HL-60 (cell line): Measurements from ENCODE around the gene IRX4.

Experiments
- DNase-seq, 2 experiments: peaks; one replicate each; pipeline ENCODE4 v3.0.0-alpha.2; 2010 to 2020; ENCODE audit warnings: low read depth in 1 of 2, low spot score in 1 of 2
- H3K27ac ChIP-seq: fragments of 250-450 bp; sonication (Bioruptor Pico); replicated peaks from 2 replicates; pipeline ENCODE4 v1.5.1; 2020; ENCODE audit warnings: mild to moderate bottlenecking, moderate library complexity
- H3K27me3 ChIP-seq: fragments of 250-450 bp; sonication (Bioruptor Pico); 2 replicates; pipeline ENCODE4 v1.5.1; 2021; ENCODE audit warnings: mild to moderate bottlenecking, moderate library complexity; ENCODE audit not compliant: insufficient read depth, poor library complexity, severe bottlenecking
- H3K4me3 ChIP-seq: replicated peaks from 2 replicates; pipeline ENCODE4 v1.5.1; 2011; ENCODE audit warnings: mild to moderate bottlenecking, control low read depth, low read length; ENCODE audit not compliant: insufficient read depth
- CTCF ChIP-seq: IDR thresholded peaks from one replicate; pipeline ENCODE4 v1.5.1; 2011; ENCODE audit warnings: low read length, control low read depth, inconsistent platforms; ENCODE audit not compliant: insufficient read depth
- GABPA ChIP-seq: IDR thresholded peaks from 2 replicates; pipeline ENCODE4 v1.6.1; 2012; ENCODE audit warnings: low read depth
- POLR2AphosphoS5 ChIP-seq: IDR thresholded peaks from 2 replicates; pipeline ENCODE4 v1.6.1; 2012; ENCODE audit warnings: low read depth
- REST ChIP-seq: IDR thresholded peaks from 2 replicates; pipeline ENCODE4 v1.6.1; 2012; ENCODE audit warnings: low read depth; ENCODE audit not compliant: insufficient replicate concordance
- SPI1 ChIP-seq: IDR thresholded peaks from 2 replicates; pipeline ENCODE4 v1.6.1; 2012; ENCODE audit warnings: low read depth, mild to moderate bottlenecking, borderline replicate concordance

IRX4 gene

GRCh38 chr5:1834022-1834551 lies 48.6 kb downstream of the IRX4 start:
- no peak overlapping the region for H3K4me3 ChIP-seq
- H3K27me3 ChIP-seq = no peaks in the 10 kb centered on the region
- DNase-seq = no peak
- TF ChIP-seq POLR2AphosphoS5 (no peak), GABPA (no peak), REST (no peak), SPI1 (no peak), CTCF (no peak)
- H3K27ac ChIP-seq = no peak overlapping the region

GRCh38 chr5:1833264-1834021 lies 49.3 kb downstream of the IRX4 start:
- DNase-seq = no peak
- H3K27me3 ChIP-seq = no peaks in the 10 kb centered on the region
- H3K4me3 ChIP-seq = no peak overlapping the region
- TF ChIP-seq CTCF = no peak
- TF ChIP-seq REST = no peak
- TF ChIP-seq POLR2AphosphoS5 = no peak
- TF ChIP-seq SPI1 = no peak
- TF ChIP-seq GABPA = no peak
- H3K27ac ChIP-seq = no peak overlapping the region

GRCh38 chr5:1832511-1833250 lies 50.0 kb downstream of the IRX4 start:
- Histone ChIP-seq H3K4me3 (no peak overlapping the region), H3K27me3 (no peaks in the 10 kb centered on the region), H3K27ac (no peak overlapping the region)
- TF ChIP-seq SPI1 (no peak), POLR2AphosphoS5 (no peak), GABPA (no peak), CTCF (no peak), REST (no peak)
- no peak for DNase-seq
